HepG2 (cell line): ENCODE data around the gene THSD4. TPM values are rescaled to one million over a fixed set of nuclear protein-coding genes. Genes with fewer than 3 reads are reported as not detected.

ENCODE experiments used
- ATAC-seq: fragments of 200-7000 bp; cut with Tn5 transposase; 3 replicates; pipeline ENCODE4 v1.9.1; 2020; ENCODE audit warnings: mild to moderate bottlenecking, moderate library complexity
- BruUV-seq: library from RNA; stranded (reverse); fragments of 400-500 nt; replicated peaks from 2 replicates; lab custom pipeline; 2021; lab: Mats Ljungman, UMichigan
- CTCF ChIA-PET: fragments of 300-600 bp; formaldehyde crosslinking; extraction: SDS; loops from one replicate; lab custom pipeline; 2021; ENCODE audit warnings: low total read pairs, inconsistent platforms, low intra/inter-chr PET ratio; lab: Yijun Ruan, JAX
- POLR2A ChIA-PET: fragments of 350-600 bp; sonication (Branson Sonifier 250); formaldehyde crosslinking; loops from one replicate; lab custom pipeline; 2020; ENCODE audit warnings: antibody characterized with exemption, inconsistent platforms; lab: Yijun Ruan, JAX
- DNase-seq: peaks from one replicate; pipeline ENCODE4 v3.0.0-alpha.2; 2015; ENCODE audit warnings: low spot score
- FAIRE-seq: peaks from 3 replicates; lab custom pipeline; 2011; peaks lifted over from hg19 to GRCh38; lab: Jason Lieb, UNC
- H2AFZ ChIP-seq: one replicate; pipeline ENCODE4 v1.6.1; 2011; ENCODE audit warnings: low read length, inconsistent platforms
- H3K27ac ChIP-seq: fragments of 300-600 bp; 3 replicates; pipeline ENCODE4 v1.8.0; 2011; ENCODE audit warnings: mixed run types, mild to moderate bottlenecking, mixed read lengths, low read length, inconsistent platforms; ENCODE audit not compliant: insufficient read depth; ENCODE audit errors: extremely low read length
- H3K27me3 ChIP-seq, 2 experiments: fragments of 200-600 bp in 1 of 2; 2 replicates in 1 of 2; 3 replicates in 1 of 2; pipeline versions ENCODE4 v1.6.0 to v1.8.0; 2011; ENCODE audit warnings: low read length in 2 of 2, mild to moderate bottlenecking in 2 of 2, moderate library complexity in 2 of 2, inconsistent platforms in 1 of 2; ENCODE audit not compliant: insufficient read depth in 2 of 2, control insufficient read depth in 1 of 2
- H3K36me3 ChIP-seq, 2 experiments: fragments of 200-600 bp in 1 of 2; replicated peaks in 1 of 2; 2 replicates in 1 of 2; 3 replicates in 1 of 2; pipeline versions ENCODE4 v1.5.1 to v1.8.0; 2011; ENCODE audit warnings: low read length in 2 of 2, inconsistent platforms in 1 of 2; ENCODE audit not compliant: insufficient read depth in 2 of 2, control insufficient read depth in 1 of 2
- H3K4me1 ChIP-seq: 2 replicates; pipeline ENCODE4 v1.5.1; 2012; ENCODE audit warnings: low read length, inconsistent platforms; ENCODE audit not compliant: insufficient read depth
- H3K4me2 ChIP-seq: 2 replicates; pipeline ENCODE4 v1.6.0; 2011; ENCODE audit warnings: low read depth, low read length, inconsistent platforms
- H3K4me3 ChIP-seq, 3 experiments: fragments of 200-600 bp in 1 of 3; sonication (generic), shearing (Covaris generic) in 1 of 3; replicated peaks in 1 of 3; 2 replicates each; pipeline ENCODE4 v1.5.1; 2011 to 2016; ENCODE audit warnings: low read length in 3 of 3, inconsistent platforms in 2 of 3, low read depth in 2 of 3, mild to moderate bottlenecking in 2 of 3, control low read depth in 1 of 3, mixed read lengths in 1 of 3; ENCODE audit not compliant: insufficient read depth in 1 of 3
- H3K79me2 ChIP-seq: one replicate; pipeline ENCODE4 v1.6.1; 2011; ENCODE audit warnings: low read length, inconsistent platforms; ENCODE audit not compliant: insufficient read depth
- H3K9ac ChIP-seq: 2 replicates; pipeline ENCODE4 v1.6.0; 2011; ENCODE audit warnings: mild to moderate bottlenecking, low read depth, low read length, inconsistent platforms; ENCODE audit not compliant: insufficient read depth
- H3K9me3 ChIP-seq: 2 replicates; pipeline ENCODE4 v1.5.1; 2012; ENCODE audit warnings: mild to moderate bottlenecking, low read length
- H4K20me1 ChIP-seq: 2 replicates; pipeline ENCODE4 v1.6.0; 2011; ENCODE audit warnings: inconsistent platforms, mild to moderate bottlenecking, low read length, moderate library complexity; ENCODE audit not compliant: insufficient read depth
- CREB1 ChIP-seq, 2 experiments: fragments of 450-650 bp in 1 of 2; IDR thresholded peaks; 2 replicates each; pipeline ENCODE4 v1.6.1; 2016 to 2017; ENCODE audit warnings: control low read depth in 1 of 2, mild to moderate bottlenecking in 1 of 2, missing compliant biosample characterization in 1 of 2, missing genetic modification characterization in 1 of 2
- DNMT1 ChIP-seq: sonication (generic); formaldehyde crosslinking; IDR thresholded peaks from 2 replicates; pipeline ENCODE4 v1.5.1; 2020; ENCODE audit warnings: mild to moderate bottlenecking, missing genetic modification reagents
- NR1H2 ChIP-seq: sonication (generic); formaldehyde crosslinking; IDR thresholded peaks from 2 replicates; pipeline ENCODE4 v1.8.1; 2022; ENCODE audit warnings: low read depth, missing genetic modification reagents, borderline replicate concordance
- NR2C2 ChIP-seq: sonication (generic); formaldehyde crosslinking; IDR thresholded peaks from 2 replicates; pipeline ENCODE4 v1.4.0; 2020; ENCODE audit warnings: missing genetic modification reagents, mild to moderate bottlenecking, moderate library complexity, borderline replicate concordance
- TARDBP ChIP-seq: sonication (generic); formaldehyde crosslinking; IDR thresholded peaks from 2 replicates; pipeline ENCODE4 v1.8.0; 2022; ENCODE audit warnings: mild to moderate bottlenecking, missing genetic modification reagents
- TEAD3 ChIP-seq: optimal IDR thresholded peaks from 2 replicates; pipeline ENCODE3; 2016; ENCODE audit warnings: borderline replicate concordance
- ZNF441 ChIP-seq: sonication (generic); formaldehyde crosslinking; IDR thresholded peaks from 2 replicates; pipeline ENCODE4 v1.7.0; 2021; ENCODE audit warnings: missing genetic modification reagents, borderline replicate concordance
- ZNF780A ChIP-seq: sonication (generic); formaldehyde crosslinking; IDR thresholded peaks from 2 replicates; pipeline ENCODE4 v1.8.0; 2022; ENCODE audit warnings: mild to moderate bottlenecking, missing genetic modification reagents, moderate library complexity
- WGBS: methylation state at CpG from one replicate; pipeline ENCODE4 v1.1.6; 2017; ENCODE audit warnings: low lambda C conversion rate; 5-methylcytosine and 5-hydroxymethylcytosine counted together
- in situ Hi-C: cut with HindIII; loops from 2 replicates; pipeline ENCODE4 v1.10.0; 2017; ENCODE audit warnings: low pct_unique_long_range_greater_than_20kb; ENCODE audit not compliant: extremely low pct_ligation_motif_present
- intact Hi-C: fragments of 100-400 bp; cut with micrococcal nuclease; formaldehyde crosslinking; loops from one replicate; pipeline ENCODE4 v1.10.0; 2022; ENCODE audit not compliant: unreplicated experiment
- polyA plus RNA-seq, 8 experiments: library from polyadenylated mRNA; depleted of rRNA in 3 of 8; stranded (reverse) in 7 of 8; unstranded in 1 of 8; fragments of >200 nt; fragmentation: Illumina TruSeq in 4 of 8; extraction: Trizol in 4 of 8; gene quantifications; 2 replicates each; pipeline versions ENCODE4 v1.2.1 to v1.2.3, GENCODE V29; 2011 to 2016; ENCODE audit warnings: low read depth in 4 of 8, missing spikeins in 1 of 8, mixed read lengths in 1 of 8; ENCODE audit not compliant: insufficient read depth in 1 of 8
- total RNA-seq, 5 experiments: library from RNA; depleted of rRNA; stranded (reverse); fragments of >200 nt; fragmentation: Illumina TruSeq; extraction: Trizol; gene quantifications; 2 replicates each; pipeline ENCODE4 v1.2.3, GENCODE V29; 2016; ENCODE audit warnings: low read depth in 1 of 5
- TF ChIP-seq, protein P1 (sequence below): sonication (generic); formaldehyde crosslinking; IDR thresholded peaks from 2 replicates; pipeline ENCODE4 v1.4.0; 2020; ENCODE audit warnings: missing genetic modification reagents, borderline replicate concordance
- TF ChIP-seq, protein P2 (sequence below): IDR thresholded peaks from 2 replicates; pipeline ENCODE4 v1.6.1; 2016; ENCODE audit warnings: missing genetic modification reagents, missing compliant biosample characterization
- TF ChIP-seq, protein P3 (sequence below): conservative IDR thresholded peaks from 2 replicates; pipeline ENCODE4 v1.6.1; 2018; ENCODE audit warnings: missing genetic modification reagents

THSD4 gene
- total and polyA plus RNA-seq, 2 of the 13 experiments (the other 11 are each of a cell fraction or from before 2014, with no cell fraction given), result 0.07 to 0.21 TPM

DNA sequence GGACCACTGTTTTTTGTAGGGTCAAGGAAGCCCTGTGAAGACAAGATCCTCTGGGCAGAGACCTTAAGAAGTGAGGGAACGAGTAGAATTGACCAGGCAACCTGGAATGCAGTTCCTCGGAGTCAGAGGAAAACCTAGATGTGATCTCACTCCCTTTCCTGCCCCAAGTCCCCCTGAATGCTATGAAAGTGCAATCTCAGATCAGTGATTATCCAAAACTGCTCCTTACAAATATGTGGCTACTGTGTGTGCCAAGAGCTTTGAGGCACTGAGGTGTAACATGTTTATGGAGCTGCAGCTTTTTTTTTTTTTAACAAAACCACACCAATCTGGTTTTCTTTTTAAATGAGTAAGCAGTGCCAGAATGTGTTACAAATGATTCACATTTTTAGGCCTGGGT is 35.8 kb downstream of the THSD4 start:
- CTCF ChIA-PET, result no interaction called here

More for the DNA sequence above, 35.8 kb downstream of the THSD4 start:
- POLR2A ChIA-PET, result no interaction called here
- no TSS peak for BruUV-seq
- H2AFZ ChIP-seq, result no peak overlapping the region
- FAIRE-seq, result no peak
- no peak overlapping the region for H3K4me2 ChIP-seq
- in situ Hi-C loops (no loop called here), intact Hi-C loops (no loop called here)
- H3K27me3 ChIP-seq, result peaks cover 0 to 6% of the 10 kb centered on the region in 2 experiments; a peak in 1 of 5 replicates
- DNase-seq, result no peak
- H3K36me3 ChIP-seq, result no peaks in the 10 kb centered on the region
- no peaks in the 10 kb centered on the region for H3K9me3 ChIP-seq
- no peak for TF ChIP-seq NR1H2 (CRISPR knock-in tag)
- no peak for TF ChIP-seq NR2C2 (CRISPR knock-in tag)
- TF ChIP-seq TEAD3 (CRISPR knock-in tag), result no peak
- TF ChIP-seq CREB1 (IDR thresholded peaks at IDR 0.05), result no peak
- TF ChIP-seq CREB1 (CRISPR knock-in tag; IDR thresholded peaks at IDR 0.05), result no peak
- TF ChIP-seq, protein P1, sequence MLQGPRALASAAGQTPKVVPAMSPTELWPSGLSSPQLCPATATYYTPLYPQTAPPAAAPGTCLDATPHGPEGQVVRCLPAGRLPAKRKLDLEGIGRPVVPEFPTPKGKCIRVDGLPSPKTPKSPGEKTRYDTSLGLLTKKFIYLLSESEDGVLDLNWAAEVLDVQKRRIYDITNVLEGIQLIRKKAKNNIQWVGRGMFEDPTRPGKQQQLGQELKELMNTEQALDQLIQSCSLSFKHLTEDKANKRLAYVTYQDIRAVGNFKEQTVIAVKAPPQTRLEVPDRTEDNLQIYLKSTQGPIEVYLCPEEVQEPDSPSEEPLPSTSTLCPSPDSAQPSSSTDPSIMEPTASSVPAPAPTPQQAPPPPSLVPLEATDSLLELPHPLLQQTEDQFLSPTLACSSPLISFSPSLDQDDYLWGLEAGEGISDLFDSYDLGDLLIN (CRISPR knock-in tag), result no peak
- no peak for TF ChIP-seq TARDBP (CRISPR knock-in tag)
- TF ChIP-seq, protein P2, sequence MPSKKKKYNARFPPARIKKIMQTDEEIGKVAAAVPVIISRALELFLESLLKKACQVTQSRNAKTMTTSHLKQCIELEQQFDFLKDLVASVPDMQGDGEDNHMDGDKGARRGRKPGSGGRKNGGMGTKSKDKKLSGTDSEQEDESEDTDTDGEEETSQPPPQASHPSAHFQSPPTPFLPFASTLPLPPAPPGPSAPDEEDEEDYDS (CRISPR knock-in tag), result no peak
- TF ChIP-seq ZNF780A (CRISPR knock-in tag), result no peak
- no peak for TF ChIP-seq DNMT1 (CRISPR knock-in tag)
- no peak for TF ChIP-seq ZNF441
- TF ChIP-seq, protein P3, sequence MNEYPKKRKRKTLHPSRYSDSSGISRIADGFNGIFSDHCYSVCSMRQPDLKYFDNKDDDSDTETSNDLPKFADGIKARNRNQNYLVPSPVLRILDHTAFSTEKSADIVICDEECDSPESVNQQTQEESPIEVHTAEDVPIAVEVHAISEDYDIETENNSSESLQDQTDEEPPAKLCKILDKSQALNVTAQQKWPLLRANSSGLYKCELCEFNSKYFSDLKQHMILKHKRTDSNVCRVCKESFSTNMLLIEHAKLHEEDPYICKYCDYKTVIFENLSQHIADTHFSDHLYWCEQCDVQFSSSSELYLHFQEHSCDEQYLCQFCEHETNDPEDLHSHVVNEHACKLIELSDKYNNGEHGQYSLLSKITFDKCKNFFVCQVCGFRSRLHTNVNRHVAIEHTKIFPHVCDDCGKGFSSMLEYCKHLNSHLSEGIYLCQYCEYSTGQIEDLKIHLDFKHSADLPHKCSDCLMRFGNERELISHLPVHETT (CRISPR knock-in tag), result no peak
- no peaks in the 10 kb centered on the region for H3K79me2 ChIP-seq
- H3K4me3 ChIP-seq, result no peak overlapping the region
- no peak for ATAC-seq
- 0% methylated on average over 2 of the region's 2 CpGs for WGBS
- no peaks in the 10 kb centered on the region for H4K20me1 ChIP-seq
- H3K4me1 ChIP-seq, result no peaks in the 10 kb centered on the region
- H3K9ac ChIP-seq, result no peak overlapping the region
- no peak overlapping the region for H3K27ac ChIP-seq
